HG02610 (cell line): ENCODE data around the gene LGMN.
"Not testable (repeated sequence)": the region's sequence is repeated elsewhere in the genome, so short reads cannot be mapped to it uniquely, and the experiment has no call there.

Source experiments
- ATAC-seq: cut with Tn5 transposase; IDR thresholded peaks from one replicate; pipeline ENCODE4 v1.9.1; 2021; ENCODE audit warnings: mild to moderate bottlenecking, moderate library complexity; ENCODE audit not compliant: unreplicated experiment

Gene LGMN

DNA sequence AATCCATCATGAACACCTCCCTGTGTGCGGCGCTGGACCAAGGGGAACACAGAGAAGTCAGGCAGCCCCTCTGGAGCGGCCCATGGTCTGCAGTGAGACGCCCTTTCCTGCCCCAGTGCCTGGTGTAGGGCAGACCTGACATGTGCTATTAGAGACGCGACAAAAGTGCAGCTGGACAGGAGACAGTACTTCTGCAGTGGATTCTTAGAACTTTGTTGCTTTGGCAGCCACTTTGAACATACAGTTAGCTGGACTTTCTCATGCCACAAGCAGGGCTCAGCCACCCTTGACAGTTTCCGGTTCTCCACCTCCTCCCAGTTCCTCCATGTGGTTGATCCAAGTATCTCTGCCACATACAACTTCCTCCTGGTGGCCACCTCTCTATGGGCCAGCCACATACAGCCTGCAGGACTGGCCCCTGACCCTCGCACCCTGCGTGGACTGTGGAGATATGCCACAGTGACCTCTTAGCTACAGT is 45.9 kb downstream of the LGMN start:
- ATAC-seq: no peak

GRCh38 chr14:92701826-92702225 is 46.6 kb downstream of the LGMN start:
- no peak for ATAC-seq

- ATAC-seq: no peak
Observed at GRCh38 chr14:92698393-92698792, 50.0 kb downstream of the LGMN start.

DNA sequence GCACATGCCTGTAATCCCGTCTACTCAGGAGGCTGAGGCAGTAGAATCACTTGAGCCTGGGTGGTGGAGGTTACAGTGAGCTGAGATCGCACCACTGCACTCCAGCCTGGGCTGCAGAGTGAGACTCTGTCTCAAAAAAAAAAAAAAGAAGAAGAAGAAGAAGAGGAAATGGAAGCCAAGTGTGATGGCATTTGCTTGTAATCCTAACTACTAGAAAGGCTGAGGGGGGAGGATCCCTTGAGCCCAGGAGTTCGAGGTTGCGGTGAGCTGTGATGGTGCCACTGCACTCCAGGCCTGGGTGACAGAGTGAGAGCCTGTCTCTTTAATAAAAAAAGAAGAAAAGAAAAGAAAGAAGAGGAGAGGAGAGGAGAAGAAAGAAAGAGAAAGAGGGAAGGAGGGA is 52.1 kb downstream of the LGMN start:
- ATAC-seq: no peak

DNA sequence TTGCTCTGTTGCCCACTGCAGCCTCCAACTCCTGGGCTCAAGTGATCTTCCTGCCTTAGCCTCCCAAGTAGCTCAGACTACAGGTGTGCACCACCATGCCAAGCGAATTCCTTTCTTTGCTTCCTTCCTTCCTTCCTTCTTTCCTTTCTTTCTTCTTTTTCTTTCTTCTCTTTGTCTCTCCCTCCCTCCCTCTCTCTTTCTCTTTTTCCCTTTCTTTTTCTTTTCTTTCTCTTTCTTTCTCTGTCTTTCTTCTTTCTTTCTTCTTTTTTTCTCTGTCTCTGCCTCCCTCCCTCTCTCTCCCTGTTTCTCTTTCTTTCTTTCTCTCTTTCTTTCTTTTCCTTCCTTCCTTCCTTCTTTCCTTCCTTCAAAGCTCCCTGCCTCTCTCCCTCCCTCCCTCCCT is 52.9 kb downstream of the LGMN start:
- no peak for ATAC-seq

GRCh38 chr14:92694807-92695206 is 53.6 kb downstream of the LGMN start:
- ATAC-seq: no peak

DNA sequence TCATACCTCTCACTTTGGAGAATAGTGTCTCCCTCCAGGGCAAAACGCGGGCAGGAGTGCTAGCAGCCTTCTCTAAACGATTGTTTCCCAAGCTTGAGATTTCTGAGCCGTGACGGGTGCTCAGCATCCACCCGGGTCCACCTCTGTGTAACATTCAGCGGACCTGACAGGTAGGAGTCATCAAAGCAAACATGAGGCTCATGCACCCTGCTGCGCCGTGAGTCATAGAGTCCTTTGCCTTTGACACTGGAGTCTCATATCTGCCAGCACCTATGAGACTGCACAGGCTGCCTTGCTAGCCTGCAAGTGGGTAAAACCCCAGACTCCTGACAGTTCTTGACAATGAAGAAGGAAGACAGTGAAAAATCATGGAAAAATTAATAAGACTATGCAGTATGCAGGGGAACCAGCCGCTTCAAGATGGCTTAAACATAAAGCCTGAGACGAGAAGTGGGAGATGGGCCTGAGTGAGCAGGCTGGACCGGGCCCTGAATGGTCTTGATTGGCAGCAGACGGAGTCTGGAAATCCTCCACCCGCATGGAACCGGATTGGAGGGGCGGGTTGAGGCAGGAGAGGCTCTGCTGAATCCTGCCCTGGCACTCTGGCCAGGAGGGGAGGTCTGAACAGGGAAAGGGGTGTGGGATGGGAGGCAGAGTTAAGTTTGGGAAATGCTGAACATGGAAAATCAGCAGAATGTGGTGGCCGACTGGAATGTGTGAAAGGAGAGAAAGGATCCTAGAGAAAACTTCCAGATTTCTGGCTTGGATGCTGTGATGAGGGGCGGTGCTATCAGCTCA is 54.2 kb downstream of the LGMN start:
- no peak for ATAC-seq

- no peak for ATAC-seq
Observed at GRCh38 chr14:92692822-92693226, 55.6 kb downstream of the LGMN start.

DNA sequence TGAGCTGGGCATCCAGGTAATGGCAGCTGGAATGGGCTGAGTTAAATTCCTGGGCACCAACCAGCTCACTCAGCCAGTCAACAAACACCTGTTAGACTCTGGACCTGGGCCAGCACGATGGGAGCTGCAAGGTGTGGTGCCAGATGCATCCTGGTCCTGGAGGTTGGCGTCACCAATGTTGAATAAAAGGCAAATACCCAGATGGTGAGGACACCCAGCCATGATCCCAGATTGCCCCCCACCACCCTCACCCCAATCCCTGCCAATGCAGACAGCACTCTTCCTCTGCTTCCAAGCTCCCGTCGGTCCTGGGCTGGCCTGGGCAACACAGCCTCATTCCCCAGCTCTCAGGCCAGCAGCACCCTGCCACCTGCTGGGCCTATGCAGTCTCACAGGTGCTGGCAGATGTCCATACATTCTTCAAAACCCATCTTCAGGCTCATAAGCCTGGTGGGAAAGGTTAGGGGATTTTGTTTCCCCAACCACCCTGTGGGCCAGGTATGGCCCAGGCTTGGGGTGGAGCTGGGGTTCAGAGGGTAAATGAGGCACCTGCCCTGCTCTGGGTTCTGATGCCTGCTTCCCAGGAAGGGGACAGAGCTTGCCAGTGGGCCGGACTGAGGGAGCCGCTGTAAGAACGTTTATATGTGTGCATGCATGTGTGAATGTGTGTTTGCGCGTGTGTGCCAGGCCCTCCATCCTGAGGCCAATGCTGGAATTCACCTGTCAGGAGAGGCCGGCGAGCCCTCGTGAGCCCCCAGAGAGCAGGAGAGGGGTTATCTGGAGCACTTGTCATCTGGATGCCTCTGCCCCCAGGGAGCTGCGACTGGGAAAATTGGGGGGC is 58.0 kb downstream of the LGMN start:
- ATAC-seq: no peak

GRCh38 chr14:92688434-92689375 is 59.7 kb downstream of the LGMN start:
- no peak for ATAC-seq

GRCh38 chr14:92687681-92688433 is 60.6 kb downstream of the LGMN start:
- ATAC-seq: no peak

DNA sequence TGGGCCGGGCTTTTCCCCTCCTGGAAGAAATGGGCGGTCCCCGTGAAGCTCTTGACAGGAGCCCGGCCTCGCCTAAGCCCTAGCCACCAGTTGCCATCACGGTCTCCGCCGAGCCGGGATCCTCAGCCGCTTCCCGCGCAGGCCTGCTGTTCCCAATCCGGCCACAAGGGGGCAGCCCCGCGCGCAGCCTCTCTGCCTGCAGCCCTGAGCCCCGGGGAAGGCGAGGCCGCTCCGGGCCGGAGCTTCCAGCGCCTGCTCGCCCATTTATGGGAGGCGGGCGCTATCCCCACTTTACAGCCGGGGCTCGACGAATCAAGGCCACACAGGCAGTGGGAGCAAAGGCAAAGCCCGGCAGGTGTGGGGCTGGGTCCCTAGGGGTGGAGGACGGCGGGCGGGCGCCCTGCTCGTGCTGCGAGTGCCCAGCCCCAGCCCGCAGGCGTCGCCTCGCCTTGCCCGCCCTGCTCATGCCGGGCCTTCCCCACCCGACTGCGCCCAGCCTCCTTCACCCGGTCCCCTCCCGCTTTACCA is 61.5 kb downstream of the LGMN start:
- no peak for ATAC-seq

GRCh38 chr14:92686411-92686899 is 62.0 kb downstream of the LGMN start:
- no peak for ATAC-seq

- ATAC-seq: no peak
Observed at GRCh38 chr14:92685784-92686355, 62.6 kb downstream of the LGMN start.

DNA sequence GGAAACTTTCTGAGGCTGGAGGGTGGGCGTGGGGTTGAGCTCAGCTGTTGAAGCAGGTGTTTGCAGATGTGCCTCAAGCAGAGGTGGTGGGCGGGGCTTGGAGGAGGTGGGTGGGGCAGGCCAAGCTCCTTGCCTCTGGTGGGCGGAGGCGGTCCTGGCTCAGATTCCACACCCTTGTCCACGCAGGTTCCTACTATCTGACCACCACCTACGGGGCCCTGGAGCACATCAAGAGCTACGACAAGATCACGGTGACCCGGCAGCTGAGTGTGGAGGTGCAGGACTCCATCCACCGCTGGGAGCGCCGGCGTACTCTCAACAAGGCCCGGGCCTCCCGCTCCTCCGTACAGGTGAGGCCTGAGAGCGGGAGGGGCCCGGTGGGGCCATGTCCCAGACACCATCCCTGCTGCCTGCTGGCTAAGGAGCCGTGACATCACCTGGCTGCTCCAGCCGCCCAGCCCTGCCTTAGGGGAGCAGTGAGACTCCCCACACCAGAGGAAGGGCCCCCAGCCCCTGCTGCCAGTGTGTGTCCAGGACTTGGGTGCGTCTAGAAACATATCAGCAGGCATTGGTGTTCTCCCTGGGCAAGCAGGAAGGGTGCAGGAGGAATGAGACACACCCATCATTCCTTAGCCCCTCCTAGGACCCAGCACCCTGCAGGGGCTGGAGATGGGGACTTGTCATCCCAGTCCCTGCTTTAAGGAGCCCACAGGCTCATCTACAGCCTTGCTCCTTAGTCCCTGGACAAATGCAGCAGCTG is 63.4 kb downstream of the LGMN start:
- no peak for ATAC-seq

- ATAC-seq: no peak
Observed at GRCh38 chr14:92683041-92683440, 65.4 kb downstream of the LGMN start.

GRCh38 chr14:92680781-92681650 is 67.4 kb downstream of the LGMN start:
- ATAC-seq: no peak

GRCh38 chr14:92680330-92680729 is 68.1 kb downstream of the LGMN start:
- ATAC-seq: not testable (repeated sequence)
